Measurements from ENCODE around the gene TBX1. TPM values are rescaled to one million over a fixed set of nuclear protein-coding genes. Genes with fewer than 3 reads are reported as not detected.

TBX1 gene
- total RNA-seq, 1 donor from 2014 or later = 6.8 TPM

GRCh38 chr22:19718456-19719049 is 42.0 kb upstream of the TBX1 start:
- no peak overlapping the region for H3K4me3 Mint-ChIP-seq (ENCODE audit: unreplicated experiment)
- H3K27me3 ChIP-seq (ENCODE audit: insufficient read depth, low read length) = no peaks in the 10 kb centered on the region
- no peak for FAIRE-seq

GRCh38 chr22:19719050-19719482 is 41.5 kb upstream of the TBX1 start:
- H3K4me1 ChIP-seq (ENCODE audit: insufficient read depth, low read length) = peaks cover 25% of the 10 kb centered on the region
- H3K9ac ChIP-seq (ENCODE audit: low read length) = peak overlapping the region; percentile 78
- no peak overlapping the region for H3K27ac Mint-ChIP-seq (ENCODE audit: unreplicated experiment)
- peaks cover 11% of the 10 kb centered on the region for H3K36me3 Mint-ChIP-seq (ENCODE audit: low read depth, unreplicated experiment)
- H3K9me3 ChIP-seq (ENCODE audit: insufficient read depth, low read depth, low read length) = no peaks in the 10 kb centered on the region
- peak overlapping the region; percentile 92 for H3K4me2 ChIP-seq (ENCODE audit: low read length)
- no peak overlapping the region for H2AFZ ChIP-seq (ENCODE audit: low read depth, low read length)
- DNase-seq (ENCODE audit: low read depth) (no peak), FAIRE-seq (no peak)
- peaks cover 51% of the 10 kb centered on the region for H4K20me1 ChIP-seq (ENCODE audit: insufficient read depth, low read length)
- H3K27ac ChIP-seq (ENCODE audit: low read depth, low read length) = no peak overlapping the region
- H3K36me3 ChIP-seq (ENCODE audit: insufficient read depth, low read length) = peaks cover 5% of the 10 kb centered on the region
- H3K4me3 Mint-ChIP-seq (ENCODE audit: unreplicated experiment) = peak overlapping the region; percentile 67
- H3K79me2 ChIP-seq (ENCODE audit: insufficient read depth, low read length) = peaks cover 23% of the 10 kb centered on the region
- no peaks in the 10 kb centered on the region for H3K27me3 ChIP-seq (ENCODE audit: insufficient read depth, low read length)
- peak overlapping the region; percentile 63 for H3K4me3 ChIP-seq (ENCODE audit: insufficient read depth, low read depth, low read length)
- peaks cover 2% of the 10 kb centered on the region for H3K4me1 Mint-ChIP-seq (ENCODE audit: low read depth, unreplicated experiment)
- no peak for TF ChIP-seq EZH2 (IDR thresholded peaks at IDR 0.05; ENCODE audit: insufficient read depth, low read length)
- TF ChIP-seq CTCF (IDR thresholded peaks at IDR 0.05; ENCODE audit: insufficient read depth, low read depth, low read length) = no peak
- peaks cover 6% of the 10 kb centered on the region for H3K9me3 Mint-ChIP-seq (ENCODE audit: unreplicated experiment)
- H3K27me3 Mint-ChIP-seq (ENCODE audit: low read depth, unreplicated experiment) = peaks cover 37% of the 10 kb centered on the region

More at GRCh38 chr22:19718456-19719049, 42.0 kb upstream of the TBX1 start:
- Histone ChIP-seq H3K4me1 (ENCODE audit: insufficient read depth, low read length) (peaks cover 25% of the 10 kb centered on the region), H3K9ac (ENCODE audit: low read length) (peak overlapping the region; percentile 78), H3K79me2 (ENCODE audit: insufficient read depth, low read length) (peaks cover 23% of the 10 kb centered on the region), H3K9me3 (ENCODE audit: insufficient read depth, low read depth, low read length) (no peaks in the 10 kb centered on the region), H2AFZ (ENCODE audit: low read depth, low read length) (peak overlapping the region; percentile 90), H4K20me1 (ENCODE audit: insufficient read depth, low read length) (peaks cover 51% of the 10 kb centered on the region), H3K27ac (ENCODE audit: low read depth, low read length) (peak overlapping the region; percentile 26), H3K4me3 (ENCODE audit: insufficient read depth, low read depth, low read length) (peak overlapping the region; percentile 63), H3K4me2 (ENCODE audit: low read length) (peak overlapping the region; percentile 92), H3K36me3 (ENCODE audit: insufficient read depth, low read length) (peaks cover 5% of the 10 kb centered on the region)
- peaks cover 2% of the 10 kb centered on the region for H3K4me1 Mint-ChIP-seq (ENCODE audit: low read depth, unreplicated experiment)
- H3K36me3 Mint-ChIP-seq (ENCODE audit: low read depth, unreplicated experiment) = peaks cover 11% of the 10 kb centered on the region
- H3K27ac Mint-ChIP-seq (ENCODE audit: unreplicated experiment) = no peak overlapping the region
- DNase-seq (ENCODE audit: low read depth) = no peak
- H3K9me3 Mint-ChIP-seq (ENCODE audit: unreplicated experiment) = peaks cover 6% of the 10 kb centered on the region
- H3K27me3 Mint-ChIP-seq (ENCODE audit: low read depth, unreplicated experiment) = peaks cover 39% of the 10 kb centered on the region
- TF ChIP-seq EZH2 (IDR thresholded peaks at IDR 0.05; ENCODE audit: insufficient read depth, low read length) = no peak
- TF ChIP-seq CTCF (IDR thresholded peaks at IDR 0.05; ENCODE audit: insufficient read depth, low read depth, low read length) = no peak

- Histone ChIP-seq H3K9me3 (ENCODE audit: insufficient read depth, low read depth, low read length) (no peaks in the 10 kb centered on the region), H3K27me3 (ENCODE audit: insufficient read depth, low read length) (no peaks in the 10 kb centered on the region), H3K27ac (ENCODE audit: low read depth, low read length) (no peak overlapping the region), H3K4me1 (ENCODE audit: insufficient read depth, low read length) (peaks cover 25% of the 10 kb centered on the region), H3K79me2 (ENCODE audit: insufficient read depth, low read length) (peaks cover 23% of the 10 kb centered on the region), H3K9ac (ENCODE audit: low read length) (no peak overlapping the region), H3K4me2 (ENCODE audit: low read length) (peak overlapping the region; percentile 92), H3K4me3 (ENCODE audit: insufficient read depth, low read depth, low read length) (no peak overlapping the region), H2AFZ (ENCODE audit: low read depth, low read length) (no peak overlapping the region), H3K36me3 (ENCODE audit: insufficient read depth, low read length) (peaks cover 5% of the 10 kb centered on the region), H4K20me1 (ENCODE audit: insufficient read depth, low read length) (peaks cover 54% of the 10 kb centered on the region)
- peaks cover 40% of the 10 kb centered on the region for H3K27me3 Mint-ChIP-seq (ENCODE audit: low read depth, unreplicated experiment)
- H3K9me3 Mint-ChIP-seq (ENCODE audit: unreplicated experiment) = peaks cover 6% of the 10 kb centered on the region
- FAIRE-seq = no peak
- H3K4me1 Mint-ChIP-seq (ENCODE audit: low read depth, unreplicated experiment) = peaks cover 2% of the 10 kb centered on the region
- TF ChIP-seq EZH2 (IDR thresholded peaks at IDR 0.05; ENCODE audit: insufficient read depth, low read length) = no peak
- no peak for TF ChIP-seq CTCF (IDR thresholded peaks at IDR 0.05; ENCODE audit: insufficient read depth, low read depth, low read length)
- peak overlapping the region; percentile 67 for H3K4me3 Mint-ChIP-seq (ENCODE audit: unreplicated experiment)
- DNase-seq (ENCODE audit: low read depth) = no peak
- H3K36me3 Mint-ChIP-seq (ENCODE audit: low read depth, unreplicated experiment) = peaks cover 11% of the 10 kb centered on the region
- H3K27ac Mint-ChIP-seq (ENCODE audit: unreplicated experiment) = no peak overlapping the region
These were observed 41.0 kb upstream of the TBX1 start for GRCh38 chr22:19719488-19720021.

Data from astrocyte (in vitro differentiated cells and primary cell).